ENCODE data around the gene NBAS. TPM values are rescaled to one million over a fixed set of nuclear protein-coding genes. Genes with fewer than 3 reads are reported as not detected.
A peak's percentile ranks its signal among the peaks of the same experiment; 100 is the strongest.

NBAS gene
- polyA plus RNA-seq, 1 donor (not counting 4 experiments of a cell fraction or from before 2014, with no cell fraction given) = 27.9 TPM

DNA sequence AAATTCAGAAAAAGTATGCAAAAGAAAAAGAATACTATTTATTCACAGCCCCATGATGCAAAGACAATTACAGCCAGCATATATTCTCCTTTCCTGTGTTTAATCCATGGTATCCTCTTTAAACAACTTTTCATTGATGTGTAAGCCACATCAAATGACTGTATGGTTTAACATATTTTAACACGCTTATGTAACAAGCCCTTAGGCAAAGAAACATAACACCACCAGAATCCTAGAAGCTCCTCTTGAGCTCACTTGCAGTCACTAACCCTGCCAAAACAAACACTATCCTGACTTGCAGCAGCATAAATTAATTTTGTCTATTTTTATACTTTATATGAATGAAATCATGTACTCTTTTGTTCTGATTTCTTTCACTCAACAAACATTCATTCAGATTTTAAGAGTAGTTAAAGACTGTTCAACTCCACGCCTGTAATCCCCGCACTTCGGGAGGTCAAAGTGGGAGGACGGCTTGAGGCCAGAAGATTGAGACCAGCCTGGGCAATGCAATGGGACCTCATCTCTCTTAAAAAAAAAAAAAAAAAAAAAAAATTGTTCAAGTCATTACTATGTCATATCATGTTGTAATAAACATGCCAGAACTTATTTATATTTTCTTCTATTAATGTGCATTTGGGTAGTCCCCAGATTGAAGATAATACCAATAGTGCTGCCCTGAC is 226.3 kb downstream of the NBAS start:
- Histone ChIP-seq H3K4me1 (ENCODE audit: control insufficient read depth, extremely low read depth, insufficient read depth, low read length) (peaks cover 27% of the 10 kb centered on the region), H3K9ac (ENCODE audit: control insufficient read depth, extremely low read depth, insufficient read depth, low read length) (no peak overlapping the region), H4K20me1 (ENCODE audit: control insufficient read depth, extremely low read depth, insufficient read depth, low read length) (no peaks in the 10 kb centered on the region), H3K27ac (ENCODE audit: control insufficient read depth, insufficient read depth, low read length) (peak overlapping the region; percentile 42), H3K4me2 (ENCODE audit: control insufficient read depth, extremely low read depth, insufficient read depth, low read depth, low read length) (peak overlapping the region; percentile 39), H3K27me3 (ENCODE audit: control insufficient read depth, extremely low read depth, insufficient read depth, low read length) (no peaks in the 10 kb centered on the region), H2AFZ (ENCODE audit: control insufficient read depth, low read length) (no peak overlapping the region), H3K79me2 (ENCODE audit: control insufficient read depth, insufficient read depth, low read length) (no peaks in the 10 kb centered on the region), H3K4me3 (ENCODE audit: control insufficient read depth in 2 of 3, extremely low read depth in 1 of 3, insufficient read depth in 2 of 3, low read depth in 1 of 3, low read length in 3 of 3) (no peak overlapping the region), H3K9me1 (ENCODE audit: control insufficient read depth, extremely low read depth, insufficient read depth, low read length) (no peaks in the 10 kb centered on the region), H3K9me3 (ENCODE audit: control insufficient read depth, low read depth, low read length) (no peaks in the 10 kb centered on the region), H3K36me3 (ENCODE audit: control insufficient read depth in 2 of 2, extremely low read depth in 1 of 2, insufficient read depth in 2 of 2, low read length in 2 of 2) (no peaks in the 10 kb centered on the region)
- TF ChIP-seq, protein P1, sequence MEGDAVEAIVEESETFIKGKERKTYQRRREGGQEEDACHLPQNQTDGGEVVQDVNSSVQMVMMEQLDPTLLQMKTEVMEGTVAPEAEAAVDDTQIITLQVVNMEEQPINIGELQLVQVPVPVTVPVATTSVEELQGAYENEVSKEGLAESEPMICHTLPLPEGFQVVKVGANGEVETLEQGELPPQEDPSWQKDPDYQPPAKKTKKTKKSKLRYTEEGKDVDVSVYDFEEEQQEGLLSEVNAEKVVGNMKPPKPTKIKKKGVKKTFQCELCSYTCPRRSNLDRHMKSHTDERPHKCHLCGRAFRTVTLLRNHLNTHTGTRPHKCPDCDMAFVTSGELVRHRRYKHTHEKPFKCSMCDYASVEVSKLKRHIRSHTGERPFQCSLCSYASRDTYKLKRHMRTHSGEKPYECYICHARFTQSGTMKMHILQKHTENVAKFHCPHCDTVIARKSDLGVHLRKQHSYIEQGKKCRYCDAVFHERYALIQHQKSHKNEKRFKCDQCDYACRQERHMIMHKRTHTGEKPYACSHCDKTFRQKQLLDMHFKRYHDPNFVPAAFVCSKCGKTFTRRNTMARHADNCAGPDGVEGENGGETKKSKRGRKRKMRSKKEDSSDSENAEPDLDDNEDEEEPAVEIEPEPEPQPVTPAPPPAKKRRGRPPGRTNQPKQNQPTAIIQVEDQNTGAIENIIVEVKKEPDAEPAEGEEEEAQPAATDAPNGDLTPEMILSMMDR (optimal IDR thresholded peaks at IDR 0.05 in 1 of 3, IDR thresholded peaks at IDR 0.05 in 1 of 3, conservative IDR thresholded peaks at IDR 0.05 in 1 of 3; ENCODE audit: extremely low read depth in 1 of 3, insufficient read depth in 2 of 3, low read length in 3 of 3) = no peak
- TF ChIP-seq EZH2 (IDR thresholded peaks at IDR 0.05; ENCODE audit: low read length) = no peak
- FAIRE-seq (no peak), DNase-seq (ENCODE audit: low read depth, low spot score) (no peak)
- dilution Hi-C loops (cut with MboI; ENCODE audit: extremely low pct_ligation_motif_present, low sequenced_read_pairs) = no loop called here

DNA sequence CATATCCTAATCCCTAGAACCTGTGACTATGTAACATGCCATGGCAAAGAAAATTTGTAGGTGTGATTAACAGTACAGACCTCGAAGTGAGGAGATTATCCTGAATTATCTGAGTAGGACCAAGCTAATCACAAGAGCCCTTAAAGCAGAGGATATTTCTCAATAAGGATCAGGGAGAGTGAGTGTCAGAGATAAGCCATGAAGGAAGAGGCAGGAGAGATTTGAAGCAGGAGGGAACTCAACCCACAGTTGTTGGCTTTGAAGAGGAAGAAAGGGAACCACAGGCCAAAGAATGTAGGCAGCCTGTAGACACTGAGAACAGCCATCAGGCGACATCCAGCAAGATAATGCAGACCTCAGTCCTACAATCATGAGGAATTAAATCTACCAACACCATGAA is 229.3 kb downstream of the NBAS start:
- H3K27ac ChIP-seq (ENCODE audit: control insufficient read depth, insufficient read depth, low read length) = no peak overlapping the region
- TF ChIP-seq, protein P1 (optimal IDR thresholded peaks at IDR 0.05 in 1 of 3, IDR thresholded peaks at IDR 0.05 in 1 of 3, conservative IDR thresholded peaks at IDR 0.05 in 1 of 3; ENCODE audit: extremely low read depth in 1 of 3, insufficient read depth in 2 of 3, low read length in 3 of 3) = no peak
- no peak for TF ChIP-seq EZH2 (IDR thresholded peaks at IDR 0.05; ENCODE audit: low read length)
- no peak overlapping the region for H3K9ac ChIP-seq (ENCODE audit: control insufficient read depth, extremely low read depth, insufficient read depth, low read length)
- DNase-seq (ENCODE audit: low read depth, low spot score) = no peak
- dilution Hi-C loops (cut with MboI; ENCODE audit: extremely low pct_ligation_motif_present, low sequenced_read_pairs) = no loop called here
- no peaks in the 10 kb centered on the region for H3K27me3 ChIP-seq (ENCODE audit: control insufficient read depth, extremely low read depth, insufficient read depth, low read length)
- no peak overlapping the region for H3K4me2 ChIP-seq (ENCODE audit: control insufficient read depth, extremely low read depth, insufficient read depth, low read depth, low read length)
- no peaks in the 10 kb centered on the region for H4K20me1 ChIP-seq (ENCODE audit: control insufficient read depth, extremely low read depth, insufficient read depth, low read length)
- no peak overlapping the region for H2AFZ ChIP-seq (ENCODE audit: control insufficient read depth, low read length)
- H3K4me3 ChIP-seq (ENCODE audit: control insufficient read depth in 2 of 3, extremely low read depth in 1 of 3, insufficient read depth in 2 of 3, low read depth in 1 of 3, low read length in 3 of 3) = no peak overlapping the region
- H3K79me2 ChIP-seq (ENCODE audit: control insufficient read depth, insufficient read depth, low read length) = no peaks in the 10 kb centered on the region
- no peaks in the 10 kb centered on the region for H3K9me1 ChIP-seq (ENCODE audit: control insufficient read depth, extremely low read depth, insufficient read depth, low read length)
- H3K9me3 ChIP-seq (ENCODE audit: control insufficient read depth, low read depth, low read length) = no peaks in the 10 kb centered on the region
- peaks cover 0 to 3% of the 10 kb centered on the region in 2 experiments for H3K36me3 ChIP-seq (ENCODE audit: control insufficient read depth in 2 of 2, extremely low read depth in 1 of 2, insufficient read depth in 2 of 2, low read length in 2 of 2)
- peaks cover 11% of the 10 kb centered on the region for H3K4me1 ChIP-seq (ENCODE audit: control insufficient read depth, extremely low read depth, insufficient read depth, low read length)
- FAIRE-seq = no peak

All from keratinocyte (primary cell).